Umbilical cord (tissue), 2 donors: ENCODE results near the gene JMJD8. TPM values are rescaled to one million over a fixed set of nuclear protein-coding genes. Genes with fewer than 3 reads are reported as not detected.

Experiments used
- DNase-seq: peaks from one replicate; pipeline ENCODE4 v3.0.0-alpha.2; 2015; ENCODE audit warnings: low spot score
- total RNA-seq: library from RNA; depleted of rRNA; stranded (reverse); fragments of >200 nt; gene quantifications from one replicate; pipeline ENCODE4 v1.2.3, GENCODE V29; 2014; ENCODE audit warnings: low replicate concordance; ENCODE audit not compliant: insufficient read depth

The JMJD8 gene
- total RNA-seq, 1 donor from 2014 or later = 20.5 TPM

DNA sequence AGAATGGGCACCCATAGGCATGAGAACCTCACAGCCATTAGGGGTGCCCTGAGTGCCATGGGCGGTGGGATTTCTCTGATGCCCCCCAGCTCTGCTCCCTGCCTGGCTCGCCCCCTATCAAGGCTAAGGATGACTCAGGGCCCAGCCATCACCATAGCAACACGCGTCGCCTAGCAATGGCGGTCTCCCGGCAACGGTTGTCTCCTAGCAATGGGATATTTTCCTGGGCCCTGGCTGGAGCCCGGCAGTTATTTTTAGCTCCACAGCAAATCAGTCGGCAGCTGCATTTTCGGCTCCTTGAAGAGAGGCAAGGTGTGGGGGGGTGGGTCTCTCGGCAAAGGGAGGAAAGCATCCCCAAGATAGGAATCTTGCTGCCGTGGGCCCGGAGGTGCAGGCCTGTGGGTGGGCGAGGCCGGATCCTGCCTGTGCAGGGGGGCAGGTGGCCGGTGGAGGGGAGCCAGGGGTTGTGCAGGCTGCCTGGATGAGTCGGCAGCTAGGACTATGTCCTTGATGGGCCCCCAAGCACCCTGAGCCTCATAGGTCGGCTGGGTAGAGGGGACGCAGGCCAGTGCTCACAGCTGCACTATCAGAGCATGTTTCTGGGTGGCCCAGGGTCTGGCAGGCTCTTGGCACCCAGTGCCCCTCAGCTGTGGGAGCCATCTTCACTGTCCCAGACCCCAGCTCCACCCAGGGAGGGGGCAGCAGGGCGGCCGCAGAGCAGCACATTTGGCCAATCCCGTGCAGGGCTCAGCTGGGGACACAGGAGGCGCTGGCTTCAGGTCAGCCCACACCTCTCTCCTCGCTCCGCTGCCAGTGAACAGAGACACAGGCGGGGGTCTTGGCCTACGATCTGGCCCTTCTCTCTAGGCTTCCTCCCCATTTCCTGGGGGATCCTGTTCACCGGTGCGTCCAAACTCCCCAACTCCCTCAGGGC lies 25.7 kb upstream of the JMJD8 start:
- DNase-seq = peak; percentile 63

- no peak for DNase-seq
These were observed 24.8 kb upstream of the JMJD8 start for GRCh38 chr16:708959-709358.

DNA sequence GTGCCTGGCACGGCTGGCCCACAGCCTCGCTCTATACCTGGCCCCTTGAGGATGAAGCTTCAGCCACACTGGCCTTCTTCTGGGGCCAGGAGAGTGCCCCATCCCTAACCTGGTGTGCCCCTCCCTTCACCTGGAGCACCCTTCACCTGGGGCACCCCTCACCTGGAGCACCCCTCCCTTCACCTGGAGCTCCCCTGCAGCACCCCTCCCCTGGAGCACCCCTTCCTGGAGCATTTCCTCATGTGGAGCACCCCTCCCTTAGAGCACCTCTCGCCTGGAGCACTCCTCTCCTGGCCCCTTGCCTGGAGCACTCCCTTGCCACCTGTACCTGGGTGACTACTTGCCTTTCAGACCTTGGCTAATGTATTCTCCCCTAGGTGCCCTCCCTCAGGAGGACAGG lies 23.9 kb upstream of the JMJD8 start:
- no peak for DNase-seq

DNA sequence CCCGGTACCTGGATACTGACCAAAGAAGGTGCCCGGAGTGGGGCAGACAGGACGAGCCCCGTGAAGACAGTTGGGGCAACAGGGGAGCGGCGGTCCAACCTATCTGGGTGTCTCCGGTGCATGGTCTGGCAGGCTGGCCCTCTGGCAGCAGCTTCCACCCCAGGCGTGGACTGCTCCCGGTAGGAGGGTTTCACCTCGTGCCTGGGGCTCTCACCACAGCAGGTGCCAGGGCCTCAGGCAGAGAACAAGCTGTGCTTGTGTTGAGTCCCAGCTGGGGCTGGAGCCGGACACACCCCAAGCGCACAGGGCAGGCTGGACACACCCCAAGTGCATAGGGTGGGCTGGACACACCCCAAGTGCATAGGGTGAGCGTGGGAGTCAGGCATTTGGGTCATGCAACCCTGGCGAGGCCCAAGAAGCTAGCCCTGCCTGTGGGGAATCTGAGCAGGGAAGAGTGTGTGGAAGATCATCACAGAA lies 23.0 kb upstream of the JMJD8 start:
- DNase-seq = no peak

GRCh38 chr16:706189-707061 lies 22.3 kb upstream of the JMJD8 start:
- no peak for DNase-seq

- no peak for DNase-seq
These were observed 21.5 kb upstream of the JMJD8 start, which contains the start of gene FBXL16 for GRCh38 chr16:705431-706188. Gene FBXL16, minus strand, starts transcription at chr16:705801. Its CDS starts 8,396 bp downstream, at chr16:697405.

- no peak for DNase-seq
These were observed 20.6 kb upstream of the JMJD8 start for GRCh38 chr16:704552-705380.

- DNase-seq = no peak
These were observed 19.9 kb upstream of the JMJD8 start for GRCh38 chr16:704047-704446.

- no peak for DNase-seq
These were observed 19.3 kb upstream of the JMJD8 start for GRCh38 chr16:703406-703805.

DNA sequence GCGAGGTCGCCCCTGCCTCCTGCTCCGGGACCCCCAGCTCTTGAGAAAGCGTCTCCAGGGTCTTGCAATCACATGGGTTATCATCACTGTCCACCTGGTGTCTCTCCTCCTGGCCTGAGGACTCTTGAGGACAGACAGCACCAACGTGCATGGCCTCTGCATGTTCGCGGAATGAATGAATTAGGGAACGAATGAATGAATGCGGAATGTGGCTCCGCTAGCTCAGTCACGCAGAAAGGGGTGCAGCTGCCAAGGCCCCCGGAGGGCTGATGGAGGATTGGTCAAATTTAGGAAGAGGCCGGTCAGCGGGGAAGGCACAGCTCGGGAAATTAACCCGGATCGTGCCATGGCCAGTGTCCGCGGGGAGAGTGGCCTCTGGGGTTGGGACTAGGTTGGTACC lies 18.2 kb upstream of the JMJD8 start:
- no peak for DNase-seq

DNA sequence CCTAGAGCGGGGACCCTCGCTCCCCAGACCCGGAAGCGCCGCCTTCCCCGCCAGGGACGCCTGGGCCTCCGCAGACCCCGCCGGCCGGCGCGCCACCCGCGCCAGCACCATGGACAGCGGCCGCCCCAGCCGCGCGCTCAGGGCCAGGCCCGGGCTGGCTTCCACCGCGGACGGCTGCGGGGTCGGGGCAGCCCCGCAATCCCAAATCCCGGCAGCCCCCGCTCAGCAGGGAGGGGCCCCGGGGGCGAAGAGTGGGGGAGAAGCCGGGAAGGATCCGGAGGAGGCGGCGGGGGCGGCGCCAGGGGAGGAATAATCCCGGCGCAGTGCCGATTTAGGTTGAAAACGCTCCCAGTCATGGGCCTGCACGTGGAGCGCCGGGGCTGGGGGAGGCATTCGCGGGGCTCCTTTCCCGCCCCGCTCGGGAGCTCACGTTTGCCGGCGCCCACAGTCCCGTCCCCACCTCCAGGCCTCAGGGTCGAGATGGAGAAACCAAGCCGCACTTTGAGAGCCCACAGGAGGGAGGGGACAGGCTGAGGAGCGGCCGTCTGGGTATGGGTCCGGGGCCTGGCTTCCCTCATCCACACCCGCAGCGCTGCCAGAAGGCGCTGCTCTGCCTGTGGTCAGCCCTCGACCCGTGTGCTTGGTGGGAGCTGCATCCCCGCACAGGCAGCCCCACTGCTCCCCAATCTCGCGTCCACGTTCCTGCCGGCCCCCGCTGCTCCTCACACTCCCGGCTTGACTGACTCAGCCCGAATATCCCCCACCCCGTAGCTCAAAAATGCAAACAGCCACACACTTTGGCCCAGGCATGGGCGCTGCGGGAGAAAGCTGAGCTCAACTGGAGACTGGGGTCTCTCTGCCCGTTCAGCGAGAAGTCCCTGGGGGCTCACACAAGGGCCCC lies 16.8 kb upstream of the JMJD8 start:
- DNase-seq = no peak

DNA sequence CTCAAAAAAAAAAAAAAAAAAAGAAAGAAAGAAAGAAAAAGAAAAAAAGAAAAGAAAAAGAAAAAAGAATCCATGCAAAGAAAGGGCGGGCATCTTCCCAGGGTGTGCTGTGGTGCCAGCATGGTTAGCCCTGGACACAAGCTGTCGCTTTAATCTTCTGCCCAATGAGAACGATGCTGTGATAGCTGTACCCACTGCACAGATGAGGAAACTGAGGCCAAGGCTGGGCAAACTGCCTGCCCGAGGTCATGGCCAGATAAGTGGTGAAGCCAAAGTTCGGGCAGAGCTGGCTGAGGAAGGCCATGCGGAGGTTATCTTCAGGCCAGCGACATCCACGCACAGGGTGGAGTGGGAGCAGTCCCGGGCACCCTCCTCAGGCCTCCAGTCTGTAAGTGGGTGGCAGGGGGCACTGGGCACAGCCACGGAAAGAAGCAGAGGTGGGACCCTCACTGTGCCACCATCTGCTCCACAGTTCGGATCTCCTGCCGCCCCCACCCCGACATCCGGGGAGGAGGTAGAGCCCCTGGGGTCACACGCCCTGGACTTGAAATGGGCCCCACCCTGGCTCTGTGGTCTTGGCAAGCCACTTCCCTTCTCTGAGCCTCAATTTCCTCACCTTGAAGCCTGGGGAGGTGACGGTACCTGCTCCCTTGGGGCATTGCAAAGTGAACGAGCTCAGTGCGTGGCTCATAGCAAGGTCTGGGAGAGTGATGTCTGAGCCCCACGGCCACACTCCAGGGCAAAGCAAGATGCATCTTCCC lies 15.0 kb upstream of the JMJD8 start:
- no peak for DNase-seq

DNA sequence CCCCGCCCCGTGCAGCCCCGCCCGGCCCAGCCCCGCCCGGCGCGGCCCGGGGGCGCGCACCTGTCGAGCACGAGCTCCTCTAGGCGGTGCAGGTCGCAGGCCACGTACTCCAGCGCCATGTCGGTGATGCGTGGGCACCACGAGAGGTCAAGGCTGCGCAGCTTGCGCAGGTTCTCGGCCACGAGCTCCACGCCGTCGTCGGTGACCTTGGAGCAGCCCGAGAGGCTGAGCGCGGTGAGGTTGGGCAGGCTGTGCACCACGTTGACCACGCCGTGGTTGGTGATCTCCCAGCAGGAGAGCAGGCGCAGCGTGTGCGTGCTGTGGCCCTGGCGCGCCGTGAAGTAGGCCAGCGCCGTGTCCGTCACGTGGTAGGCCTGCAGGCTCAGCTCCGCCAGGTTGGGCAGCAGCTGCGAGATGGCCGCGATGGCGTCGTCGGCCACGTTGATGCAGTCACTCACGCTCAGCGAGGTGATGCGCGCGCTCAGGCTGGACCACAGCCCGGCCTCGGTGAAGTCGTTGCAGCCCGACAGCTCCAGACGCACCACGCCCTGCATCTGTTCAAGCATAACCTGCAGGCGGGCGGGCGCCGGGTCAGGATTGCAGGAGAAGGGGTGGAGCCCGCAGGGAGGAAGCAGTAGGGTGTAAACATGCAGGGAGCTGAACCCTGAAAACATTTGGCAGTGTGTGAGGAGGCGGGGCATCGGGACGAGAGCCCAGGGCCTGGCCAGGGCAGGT lies 11.4 kb upstream of the JMJD8 start:
- DNase-seq = no peak

DNA sequence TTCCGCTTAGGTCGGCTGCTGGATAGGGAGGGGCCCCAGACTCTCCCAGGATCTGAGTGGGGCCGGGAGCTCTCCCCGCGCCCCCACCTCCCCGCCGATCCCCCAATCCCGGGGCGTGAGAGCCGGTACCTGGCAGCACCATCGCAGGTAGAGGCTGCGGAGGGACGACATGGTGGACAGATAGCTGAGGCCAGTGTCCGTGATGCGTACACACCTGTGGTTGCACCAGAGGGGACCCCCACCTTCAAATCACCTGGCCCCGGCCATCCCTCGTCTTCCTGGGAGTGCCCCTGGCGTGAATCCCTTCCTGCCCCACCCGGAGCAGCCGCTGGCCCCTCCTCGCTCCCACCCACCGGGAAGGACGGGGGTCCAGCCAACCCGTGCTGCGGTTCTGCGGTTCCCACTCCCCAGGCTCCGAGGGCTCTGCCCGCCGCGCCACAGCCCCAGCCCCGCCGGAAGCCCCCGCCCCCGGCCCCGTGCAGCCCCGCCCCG lies 10.8 kb upstream of the JMJD8 start:
- DNase-seq = no peak

- DNase-seq = no peak
These were observed 10.2 kb upstream of the JMJD8 start for GRCh38 chr16:694187-694862.

DNA sequence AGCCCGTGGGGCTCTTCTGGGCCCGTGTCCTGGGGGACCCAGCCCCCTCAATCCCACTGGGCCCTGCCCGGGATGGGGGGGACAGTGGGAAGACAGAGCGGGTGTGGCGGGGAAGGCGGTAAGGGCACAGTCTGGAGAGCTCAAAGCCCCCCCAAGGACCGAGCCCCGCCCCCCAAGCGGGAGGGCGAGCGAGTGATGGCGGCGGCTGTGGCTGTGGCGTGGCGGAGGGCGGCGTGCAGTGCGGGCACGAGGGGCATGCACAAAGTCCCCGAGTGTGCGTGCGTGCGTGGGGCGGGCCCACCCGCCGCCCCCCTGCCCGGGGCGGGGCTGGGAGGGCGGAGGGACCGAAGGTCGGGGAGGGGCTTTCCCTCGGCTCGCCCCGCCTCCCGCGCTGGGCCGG lies 9.6 kb upstream of the JMJD8 start:
- no peak for DNase-seq

GRCh38 chr16:693364-693763 lies 9.2 kb upstream of the JMJD8 start:
- DNase-seq = no peak
